SK-N-MC (cell line): ENCODE results near the gene BMF.

Source experiments
- DNase-seq: peaks from one replicate; pipeline ENCODE4 v3.0.0-alpha.2; 2011; ENCODE audit warnings: low read depth, low spot score
- H3K27ac ChIP-seq: fragments of 200-600 bp; sonication (generic); 2 replicates; pipeline ENCODE4 v1.5.1; 2016; ENCODE audit warnings: mixed run types
- H3K36me3 ChIP-seq: fragments of 200-600 bp; sonication (generic); 2 replicates; pipeline ENCODE4 v1.6.1; 2017; ENCODE audit warnings: antibody characterized with exemption, low read length, mixed read lengths; ENCODE audit not compliant: insufficient read depth
- H3K4me3 ChIP-seq: fragments of 200-600 bp; sonication (generic); 2 replicates; pipeline ENCODE4 v1.5.1; 2016
- H3K9ac ChIP-seq: fragments of 200-600 bp; sonication (generic); 2 replicates; pipeline ENCODE4 v1.8.0; 2017; ENCODE audit warnings: mixed run types, mixed read lengths; ENCODE audit not compliant: insufficient read length
- H3K9me3 ChIP-seq: fragments of 200-600 bp; sonication (generic); 2 replicates; pipeline ENCODE4 v1.6.1; 2017; ENCODE audit warnings: low read depth, mild to moderate bottlenecking, antibody characterized with exemption, low read length, moderate library complexity, mixed read lengths
- EZH2 ChIP-seq: fragments of 200-600 bp; sonication (generic); IDR thresholded peaks from one replicate; pipeline ENCODE4 v1.6.1; 2017; ENCODE audit warnings: antibody characterized with exemption
- FOXP2 ChIP-seq: optimal IDR thresholded peaks from 2 replicates; pipeline ENCODE3; 2011; ENCODE audit warnings: mild to moderate bottlenecking, moderate library complexity; ENCODE audit not compliant: insufficient read depth; ENCODE audit errors: extremely low read length, control extremely low read depth
- POLR2AphosphoS5 ChIP-seq: IDR thresholded peaks from 2 replicates; pipeline ENCODE4 v1.6.1; 2012; ENCODE audit warnings: mild to moderate bottlenecking, low read depth, low read length, borderline replicate concordance

The BMF gene

GRCh38 chr15:40067921-40068624, 40.6 kb downstream of the BMF start:
- Histone ChIP-seq H3K27ac (no peak overlapping the region), H3K9me3 (no peaks in the 10 kb centered on the region), H3K9ac (no peak overlapping the region), H3K4me3 (no peak overlapping the region), H3K36me3 (no peaks in the 10 kb centered on the region)
- no peak for DNase-seq
- no peak for TF ChIP-seq POLR2AphosphoS5
- no peak for TF ChIP-seq FOXP2
- TF ChIP-seq EZH2: no peak

DNA sequence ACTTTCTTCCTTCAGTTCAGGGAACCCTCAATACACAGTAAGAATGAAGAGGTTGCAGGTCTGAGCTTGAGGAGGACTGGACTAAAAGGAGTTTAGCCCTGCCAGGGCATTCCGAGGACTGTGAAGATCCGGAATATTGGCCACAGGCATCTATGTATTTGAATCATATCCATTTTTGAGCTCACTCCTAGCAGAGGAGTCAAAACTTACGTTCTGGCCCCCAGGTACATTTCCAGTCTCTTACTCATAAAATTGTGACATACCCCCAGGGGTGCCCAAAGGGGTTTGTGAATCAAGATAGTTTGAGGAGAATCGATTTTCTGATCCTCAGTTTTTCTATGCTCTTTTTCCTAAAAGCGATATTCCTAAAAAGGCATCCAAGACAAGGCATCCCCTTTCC, 42.1 kb downstream of the BMF start:
- Histone ChIP-seq H3K9me3 (no peaks in the 10 kb centered on the region), H3K27ac (peak overlapping the region; percentile 51; the same call in 1 of the 2 replicates), H3K9ac (no peak overlapping the region), H3K36me3 (no peaks in the 10 kb centered on the region), H3K4me3 (no peak overlapping the region)
- TF ChIP-seq POLR2AphosphoS5 (no peak), EZH2 (no peak), FOXP2 (no peak)
- DNase-seq: no peak

DNA sequence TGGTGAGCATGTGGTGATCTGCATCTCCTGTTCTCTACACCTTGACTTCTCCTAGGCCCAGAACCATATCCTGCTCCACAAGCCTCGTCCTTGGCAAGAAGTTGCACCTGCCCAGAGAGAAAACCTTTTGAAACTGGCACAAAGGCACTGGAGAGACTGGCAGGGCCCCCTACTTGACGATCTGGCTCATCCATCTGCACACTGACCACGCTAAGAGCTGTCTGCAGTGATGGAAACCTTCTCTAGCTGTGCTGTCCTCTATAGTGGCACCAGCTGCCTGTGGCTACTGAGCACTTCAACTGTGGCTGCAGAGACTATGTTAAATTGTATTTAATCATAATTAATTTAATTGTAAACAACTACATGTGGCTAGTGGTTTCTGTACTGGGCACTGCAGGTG, 43.5 kb downstream of the BMF start:
- Histone ChIP-seq H3K9me3 (no peaks in the 10 kb centered on the region), H3K36me3 (no peaks in the 10 kb centered on the region), H3K9ac (no peak overlapping the region), H3K4me3 (no peak overlapping the region), H3K27ac (no peak overlapping the region)
- DNase-seq: no peak
- no peak for TF ChIP-seq FOXP2

DNA sequence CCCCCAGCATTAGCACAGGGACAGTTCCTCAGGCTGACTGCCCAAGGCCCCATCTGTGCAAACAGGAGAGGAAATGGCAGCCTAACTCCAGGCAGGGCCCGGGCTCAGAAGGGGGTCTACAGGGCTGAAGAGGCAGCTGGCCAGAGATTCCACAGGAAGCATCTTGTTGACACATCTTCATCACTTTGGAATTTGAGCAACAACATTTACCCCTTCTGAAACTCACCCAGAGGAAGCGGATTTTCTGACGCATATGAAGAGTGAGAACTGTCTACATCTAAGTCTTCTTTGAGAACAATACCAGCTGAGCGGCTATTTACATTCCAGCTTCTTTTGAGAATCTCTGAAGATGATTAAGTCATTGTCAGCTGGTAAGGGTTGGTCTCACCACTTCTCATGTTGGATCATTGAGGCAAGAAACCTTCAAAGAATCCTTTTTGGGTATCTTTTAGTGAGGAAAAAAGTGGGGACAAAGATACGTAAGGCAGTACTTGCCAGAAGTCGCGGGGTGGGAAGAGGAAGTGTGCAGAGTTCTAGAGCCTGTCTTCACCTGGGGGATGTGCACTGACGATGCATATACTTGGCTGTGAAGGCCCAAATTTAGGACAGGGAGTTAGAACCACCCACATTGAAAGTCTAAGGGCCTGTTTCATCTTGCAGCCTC, 44.3 kb downstream of the BMF start:
- H3K27ac ChIP-seq: no peak overlapping the region
- no peak overlapping the region for H3K9ac ChIP-seq
- no peak for DNase-seq
- TF ChIP-seq FOXP2: no peak
- no peak for TF ChIP-seq POLR2AphosphoS5
- no peak for TF ChIP-seq EZH2
- no peak overlapping the region for H3K4me3 ChIP-seq
- H3K9me3 ChIP-seq: no peaks in the 10 kb centered on the region
- no peaks in the 10 kb centered on the region for H3K36me3 ChIP-seq

GRCh38 chr15:40063563-40064011, 45.1 kb downstream of the BMF start:
- no peak overlapping the region for H3K9ac ChIP-seq
- no peaks in the 10 kb centered on the region for H3K9me3 ChIP-seq
- DNase-seq: no peak
- H3K36me3 ChIP-seq: no peaks in the 10 kb centered on the region
- no peak overlapping the region for H3K4me3 ChIP-seq
- TF ChIP-seq EZH2 (no peak), POLR2AphosphoS5 (no peak), FOXP2 (no peak)
- no peak overlapping the region for H3K27ac ChIP-seq

GRCh38 chr15:40062816-40063562, 45.7 kb downstream of the BMF start:
- Histone ChIP-seq H3K4me3 (no peak overlapping the region), H3K9ac (no peak overlapping the region), H3K9me3 (no peaks in the 10 kb centered on the region), H3K36me3 (no peaks in the 10 kb centered on the region), H3K27ac (no peak overlapping the region)
- no peak for DNase-seq
- no peak for TF ChIP-seq FOXP2
- no peak for TF ChIP-seq POLR2AphosphoS5
- no peak for TF ChIP-seq EZH2

DNA sequence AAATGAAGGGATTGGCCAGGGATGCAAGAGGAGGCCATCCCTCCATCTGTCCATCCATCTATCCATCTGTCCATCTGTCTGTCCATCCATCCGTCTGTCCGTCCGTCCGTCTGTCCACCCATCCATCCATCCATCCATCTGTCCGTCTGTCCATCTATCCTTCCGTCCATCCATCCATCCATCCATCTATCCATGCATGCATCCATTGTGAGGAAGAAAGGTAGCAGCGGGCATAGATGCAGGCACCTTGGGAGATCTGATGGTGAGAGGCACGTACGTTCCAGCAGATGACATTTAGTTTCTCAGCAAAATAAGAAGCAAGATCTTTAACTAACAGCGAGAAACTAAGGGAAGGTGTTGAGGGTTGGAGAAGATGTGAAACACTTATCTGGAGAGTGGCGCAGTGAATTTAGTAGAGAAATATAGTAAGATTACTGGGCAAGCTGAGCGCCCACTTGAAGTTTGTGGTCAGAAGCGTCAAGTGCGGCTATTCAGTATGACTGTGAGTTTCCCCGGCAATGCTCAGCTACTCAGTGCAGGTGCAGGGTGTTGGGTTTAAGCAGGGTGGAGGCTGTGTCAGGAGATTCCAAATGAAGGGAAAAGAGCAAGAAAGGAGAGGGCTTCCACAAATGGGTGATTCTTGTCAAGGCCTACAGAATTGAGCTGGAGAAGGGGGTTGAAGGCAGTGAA, 47.3 kb downstream of the BMF start:
- no peak overlapping the region for H3K9ac ChIP-seq
- no peak for DNase-seq
- H3K4me3 ChIP-seq: no peak overlapping the region
- no peaks in the 10 kb centered on the region for H3K9me3 ChIP-seq
- TF ChIP-seq EZH2 (no peak), FOXP2 (no peak)
- H3K36me3 ChIP-seq: no peaks in the 10 kb centered on the region
- no peak overlapping the region for H3K27ac ChIP-seq

DNA sequence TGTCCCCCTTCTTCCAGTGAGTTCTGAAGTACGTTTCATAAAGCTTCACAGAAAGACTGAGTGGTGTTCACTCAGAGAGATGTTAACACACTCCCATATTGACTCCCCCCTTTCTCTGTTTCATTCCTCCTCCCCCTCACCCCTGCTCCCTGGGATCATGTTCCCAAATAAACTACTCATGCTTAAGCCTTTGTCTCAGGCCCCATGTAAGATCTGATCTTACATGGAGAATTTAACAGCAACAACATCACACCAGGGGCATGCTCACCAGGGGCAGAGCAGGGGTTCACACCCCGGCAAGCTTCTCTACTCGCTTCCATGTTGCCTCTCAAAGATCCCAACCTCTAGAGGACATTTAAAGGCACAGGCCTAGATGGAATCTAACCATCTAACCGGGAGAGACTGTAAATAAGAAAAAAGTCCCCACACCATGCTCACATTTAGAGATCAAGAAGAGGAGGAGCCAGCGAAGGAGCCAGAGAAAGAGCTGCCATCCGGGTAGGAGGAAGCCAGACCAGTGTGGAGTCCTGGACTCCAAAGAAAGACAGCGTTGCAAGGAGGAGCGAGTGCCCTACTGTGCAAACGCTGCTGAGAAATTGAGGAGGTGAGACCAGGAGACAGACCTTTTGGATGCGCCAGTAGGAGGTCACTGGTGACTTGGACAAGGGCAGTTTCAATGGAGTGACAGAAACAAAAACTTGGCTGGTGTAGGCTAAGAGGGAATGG, 48.3 kb downstream of the BMF start:
- Histone ChIP-seq H3K9ac (no peak overlapping the region), H3K27ac (no peak overlapping the region), H3K36me3 (no peaks in the 10 kb centered on the region), H3K4me3 (no peak overlapping the region), H3K9me3 (no peaks in the 10 kb centered on the region)
- DNase-seq: no peak
- TF ChIP-seq EZH2: no peak
- no peak for TF ChIP-seq POLR2AphosphoS5
